ENCODE data around the gene ESYT3.

ESYT3 gene

GRCh38 chr3:138467931-138468330 lies 33.5 kb downstream of the ESYT3 start:
- no peak for TF ChIP-seq FOXM1 (IDR thresholded peaks at IDR 0.05; ENCODE audit: borderline replicate concordance, low read depth)
- TF ChIP-seq CEBPB (IDR thresholded peaks at IDR 0.05): no peak
- no peak for TF ChIP-seq ZBTB7A (IDR thresholded peaks at IDR 0.05; ENCODE audit: low read depth)
- TF ChIP-seq RAD21 (IDR thresholded peaks at IDR 0.05; ENCODE audit: low read depth): no peak
- TF ChIP-seq MAX (IDR thresholded peaks at IDR 0.05): no peak
- no peak for TF ChIP-seq EP300 (IDR thresholded peaks at IDR 0.05; ENCODE audit: borderline replicate concordance)
- TF ChIP-seq EGR1 (IDR thresholded peaks at IDR 0.05): no peak
- no peak for TF ChIP-seq NFIC (IDR thresholded peaks at IDR 0.05)
- no peak for TF ChIP-seq REST (IDR thresholded peaks at IDR 0.05; ENCODE audit: low read depth)
- TF ChIP-seq TEAD4 (IDR thresholded peaks at IDR 0.05): no peak
- TF ChIP-seq TCF12 (IDR thresholded peaks at IDR 0.05; ENCODE audit: low read depth): no peak
- TF ChIP-seq YY1 (IDR thresholded peaks at IDR 0.05; ENCODE audit: low read depth): no peak
- no peak for TF ChIP-seq CREB1 (IDR thresholded peaks at IDR 0.05; ENCODE audit: low read depth)
- no peak for TF ChIP-seq TAF1 (IDR thresholded peaks at IDR 0.05; ENCODE audit: low read depth)

- TF ChIP-seq YY1 (IDR thresholded peaks at IDR 0.05; ENCODE audit: low read depth) (no peak), TCF12 (IDR thresholded peaks at IDR 0.05; ENCODE audit: low read depth) (no peak), EP300 (IDR thresholded peaks at IDR 0.05; ENCODE audit: borderline replicate concordance) (no peak), TAF1 (IDR thresholded peaks at IDR 0.05; ENCODE audit: low read depth) (no peak), CEBPB (IDR thresholded peaks at IDR 0.05) (no peak), REST (IDR thresholded peaks at IDR 0.05; ENCODE audit: low read depth) (no peak), FOXM1 (IDR thresholded peaks at IDR 0.05; ENCODE audit: borderline replicate concordance, low read depth) (no peak), TEAD4 (IDR thresholded peaks at IDR 0.05) (no peak), CREB1 (IDR thresholded peaks at IDR 0.05; ENCODE audit: low read depth) (no peak), USF1 (IDR thresholded peaks at IDR 0.05) (no peak), RAD21 (IDR thresholded peaks at IDR 0.05; ENCODE audit: low read depth) (no peak)
Measured at GRCh38 chr3:138468451-138468850, 34.0 kb downstream of the ESYT3 start.

GRCh38 chr3:138468886-138469285 lies 34.5 kb downstream of the ESYT3 start:
- no peak for TF ChIP-seq CEBPB (IDR thresholded peaks at IDR 0.05)
- no peak for TF ChIP-seq MAX (IDR thresholded peaks at IDR 0.05)
- TF ChIP-seq TCF12 (IDR thresholded peaks at IDR 0.05; ENCODE audit: low read depth): no peak
- no peak for TF ChIP-seq TAF1 (IDR thresholded peaks at IDR 0.05; ENCODE audit: low read depth)
- no peak for TF ChIP-seq REST (IDR thresholded peaks at IDR 0.05; ENCODE audit: low read depth)
- TF ChIP-seq EP300 (IDR thresholded peaks at IDR 0.05; ENCODE audit: borderline replicate concordance): no peak

GRCh38 chr3:138469874-138470273 lies 35.5 kb downstream of the ESYT3 start:
- TF ChIP-seq MAX (IDR thresholded peaks at IDR 0.05) (no peak), CREB1 (IDR thresholded peaks at IDR 0.05; ENCODE audit: low read depth) (no peak), ZBTB7A (IDR thresholded peaks at IDR 0.05; ENCODE audit: low read depth) (no peak), NFIC (IDR thresholded peaks at IDR 0.05) (no peak), YY1 (IDR thresholded peaks at IDR 0.05; ENCODE audit: low read depth) (no peak), TEAD4 (IDR thresholded peaks at IDR 0.05) (no peak), EGR1 (IDR thresholded peaks at IDR 0.05) (no peak), EP300 (IDR thresholded peaks at IDR 0.05; ENCODE audit: borderline replicate concordance) (no peak), CEBPB (IDR thresholded peaks at IDR 0.05) (no peak), TAF1 (IDR thresholded peaks at IDR 0.05; ENCODE audit: low read depth) (no peak), USF1 (IDR thresholded peaks at IDR 0.05) (no peak), TCF12 (IDR thresholded peaks at IDR 0.05; ENCODE audit: low read depth) (no peak), RAD21 (IDR thresholded peaks at IDR 0.05; ENCODE audit: low read depth) (no peak), FOXM1 (IDR thresholded peaks at IDR 0.05; ENCODE audit: borderline replicate concordance, low read depth) (no peak), REST (IDR thresholded peaks at IDR 0.05; ENCODE audit: low read depth) (no peak)

All from Ishikawa (cell line).